Dedifferentiated amniotic fluid mesenchymal stem cell (primary cell): ENCODE results near the gene CXCL17.
"Not testable (repeated sequence)": the region's sequence is repeated elsewhere in the genome, so short reads cannot be mapped to it uniquely, and the experiment has no call there.

Source experiments
- DNase-seq: peaks from one replicate; pipeline ENCODE4 v3.0.0-alpha.2; 2016; ENCODE audit errors: extremely low spot score

The CXCL17 gene

DNA sequence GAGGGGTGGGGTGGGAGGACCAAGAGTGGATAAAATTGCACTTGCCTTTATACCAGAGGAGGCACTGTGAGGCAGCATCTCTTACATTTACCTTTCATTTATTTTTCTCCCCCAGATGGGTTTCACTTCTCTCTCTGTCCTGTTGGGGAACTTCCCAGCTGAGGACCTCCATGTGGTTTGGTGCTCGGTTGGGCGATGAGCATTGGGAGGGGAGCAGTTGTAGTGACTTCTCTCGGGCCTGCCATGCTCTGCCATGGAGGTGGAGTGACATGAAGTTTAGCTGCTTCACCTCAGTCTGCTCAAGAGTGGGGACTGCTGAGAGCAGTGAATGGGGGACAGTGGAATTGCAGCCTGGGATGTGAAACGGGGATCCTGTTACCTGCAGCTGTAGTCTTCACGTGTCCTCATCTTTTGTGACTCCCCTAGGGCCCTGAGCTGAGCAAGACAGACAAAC is 23.1 kb upstream of the CXCL17 start:
- DNase-seq, result no peak

DNA sequence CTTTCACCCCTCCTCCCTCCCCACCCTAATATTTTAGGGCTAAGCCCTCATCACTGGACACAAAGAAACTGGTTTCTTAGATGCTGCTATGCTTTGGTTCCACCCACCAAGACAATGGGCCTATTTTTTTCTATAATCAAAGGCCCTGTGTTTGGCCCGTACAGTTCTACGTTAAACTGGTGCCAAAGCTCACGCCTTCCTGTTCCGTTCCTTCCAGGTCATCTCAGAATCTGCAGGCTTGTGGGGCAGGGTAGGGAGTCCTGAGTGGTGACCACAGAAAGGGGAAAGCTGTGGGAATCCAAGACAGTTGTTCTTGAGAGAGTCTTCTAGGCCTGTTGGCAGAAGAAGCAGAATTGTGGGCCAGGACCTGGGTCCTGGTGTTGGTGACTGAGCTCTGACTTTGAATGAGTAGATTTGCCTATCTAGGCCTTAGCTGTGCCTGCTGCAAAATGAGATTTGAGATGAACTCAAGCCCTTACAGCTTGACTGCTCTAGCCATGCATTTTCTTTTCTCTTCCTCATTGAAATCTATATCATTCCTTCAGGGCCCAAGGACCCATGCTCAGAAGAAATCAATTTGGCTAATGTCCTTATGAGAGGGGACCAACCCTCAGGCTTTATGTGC is 19.1 kb upstream of the CXCL17 start:
- no peak for DNase-seq

DNA sequence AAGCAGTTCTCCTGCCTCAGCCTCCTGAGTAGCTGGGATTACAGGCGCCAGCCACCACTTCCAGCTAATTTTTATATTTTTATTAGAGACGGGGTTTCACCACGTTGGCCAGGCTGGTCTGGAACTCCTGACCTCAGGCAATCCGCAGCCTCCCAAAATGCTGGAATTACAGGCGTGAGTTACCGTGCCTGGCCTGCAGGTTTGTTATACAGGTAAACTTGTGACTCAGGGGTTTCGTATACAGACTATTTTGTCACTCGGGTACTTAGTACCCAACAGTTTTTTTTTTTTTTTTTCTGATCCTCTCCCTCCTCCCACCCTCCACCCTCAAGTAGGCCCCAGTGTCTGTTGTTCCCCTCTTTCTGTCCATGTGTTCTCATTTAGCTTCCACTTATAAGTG is 18.5 kb upstream of the CXCL17 start:
- DNase-seq, result not testable (repeated sequence)

DNA sequence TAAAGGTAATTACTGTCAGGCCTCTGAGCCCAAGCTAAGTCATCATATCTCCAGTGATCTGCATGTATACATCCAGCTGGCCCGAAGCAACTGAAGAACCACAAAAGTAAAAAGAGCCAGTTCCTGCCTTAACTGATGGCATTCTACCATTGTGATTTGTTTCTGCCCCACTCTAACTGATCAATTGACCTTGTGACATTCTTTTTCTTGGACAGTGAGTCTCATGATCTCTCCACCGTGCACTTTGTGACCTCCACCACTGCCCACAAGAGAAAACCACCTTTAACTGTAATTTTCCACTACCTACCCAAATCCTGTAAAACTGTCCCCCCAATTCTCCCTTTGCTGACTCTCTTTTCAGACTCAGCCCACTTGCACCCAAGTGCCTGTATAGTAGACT is 17.2 kb upstream of the CXCL17 start:
- DNase-seq, result no peak

DNA sequence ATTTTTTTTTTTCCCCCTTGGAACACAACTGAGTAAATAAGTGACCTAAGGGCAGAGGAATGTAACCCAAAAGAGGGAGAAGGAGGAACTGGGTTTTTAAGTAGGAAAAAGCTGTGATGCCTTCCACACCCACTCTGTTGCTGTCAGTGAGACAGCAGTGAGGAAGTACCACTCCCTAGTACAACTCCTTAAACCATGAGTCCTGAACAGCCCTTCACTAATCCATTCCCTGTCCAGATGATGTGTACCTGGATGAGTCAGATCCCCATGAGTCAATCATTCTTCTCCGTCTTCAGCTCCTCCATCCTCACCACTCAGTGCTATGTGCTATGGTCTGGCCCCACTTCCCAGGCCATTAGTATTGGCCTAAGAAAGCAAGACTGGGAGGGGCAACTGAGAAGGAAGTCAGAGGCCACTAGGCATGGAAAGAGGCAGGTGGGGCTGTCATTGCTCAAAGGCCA is 12.9 kb upstream of the CXCL17 start:
- DNase-seq, result no peak

DNA sequence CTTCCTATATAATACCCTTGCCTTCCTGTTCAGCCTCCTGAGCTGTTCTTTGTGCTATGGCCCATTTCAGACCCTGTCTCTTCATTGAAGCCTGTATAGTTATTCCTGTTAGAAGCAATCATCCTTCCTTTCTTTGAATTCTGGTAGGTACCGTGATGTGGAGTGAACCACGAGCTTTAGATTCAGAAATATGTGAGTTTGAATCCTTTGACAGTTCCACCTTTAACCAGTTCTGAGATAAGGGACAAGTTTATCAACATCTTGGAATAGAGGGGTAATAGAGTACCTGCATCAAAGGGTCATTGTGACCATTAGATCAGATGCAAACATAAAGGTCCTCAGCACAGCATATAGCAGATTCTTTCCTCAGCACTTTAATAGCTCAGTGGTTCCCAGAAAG is 12.3 kb upstream of the CXCL17 start:
- DNase-seq, result no peak

DNA sequence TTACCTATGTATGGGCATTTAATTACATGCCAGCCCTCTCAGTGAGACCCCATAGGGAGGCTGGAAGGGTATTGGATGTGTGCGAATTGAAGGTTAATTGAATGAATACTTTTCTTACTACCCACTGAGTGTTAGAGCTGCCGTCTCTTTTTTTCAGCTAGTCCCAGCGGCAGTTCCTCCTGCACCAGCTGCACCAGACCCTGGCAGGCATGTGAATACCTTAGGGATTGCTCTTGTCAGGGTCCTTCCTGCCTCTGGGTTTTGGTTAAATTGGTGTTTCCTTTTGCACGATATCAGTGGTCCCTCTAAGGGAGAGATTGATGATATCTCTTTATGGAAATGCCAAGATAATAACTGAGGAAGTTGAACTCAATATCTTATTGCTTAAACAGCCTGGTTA is 9.8 kb upstream of the CXCL17 start:
- no peak for DNase-seq

DNA sequence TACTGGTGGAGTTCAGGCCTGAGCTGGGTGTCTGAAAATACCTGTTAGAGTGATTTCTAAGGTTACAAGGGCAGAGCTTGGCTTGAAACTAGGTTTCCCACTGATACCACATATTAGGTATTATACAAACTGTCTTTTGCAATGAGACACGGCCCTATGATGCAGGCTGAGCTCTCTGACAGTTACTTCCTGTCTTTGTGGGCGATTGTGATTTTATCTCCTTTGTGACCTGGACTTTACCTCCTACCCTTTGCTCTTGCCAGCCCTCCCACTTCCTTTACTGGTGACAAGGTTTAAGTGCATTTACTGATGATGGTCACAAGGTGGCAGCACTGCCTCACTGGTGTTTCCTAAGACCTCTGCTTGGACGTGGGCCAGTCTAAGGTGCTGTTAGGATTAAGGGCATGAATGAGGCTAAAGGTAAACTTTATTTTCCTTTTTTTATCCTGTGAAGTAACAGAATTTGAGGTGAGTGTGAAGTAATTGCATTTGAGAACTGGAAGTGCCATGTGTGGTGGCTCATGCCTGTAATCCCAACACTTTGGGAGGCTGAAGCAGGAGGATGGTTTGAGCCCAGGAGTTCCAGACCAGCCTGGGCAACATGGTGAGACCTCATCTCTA is 7.7 kb upstream of the CXCL17 start:
- DNase-seq, result peak; percentile 43

DNA sequence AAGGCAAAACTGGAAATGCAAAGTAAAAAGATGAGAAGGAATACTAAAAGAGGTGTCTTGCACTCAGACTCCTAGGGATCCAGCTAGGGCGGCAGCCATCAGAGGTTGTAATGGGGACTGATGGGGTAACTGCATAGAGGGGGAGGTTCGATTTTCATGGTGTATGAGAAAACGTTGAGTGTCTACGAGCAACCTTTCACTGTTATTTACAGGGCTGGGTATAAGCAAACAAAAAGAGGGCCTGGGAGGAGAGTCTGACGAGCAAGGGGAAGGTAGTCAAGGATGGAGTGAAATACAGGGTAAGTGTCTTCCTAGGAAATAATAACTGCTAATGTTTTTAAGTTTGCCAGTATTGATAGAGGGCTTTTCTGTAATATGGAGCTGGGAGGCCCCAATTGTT is 5.6 kb upstream of the CXCL17 start:
- DNase-seq, result not testable (repeated sequence)

DNA sequence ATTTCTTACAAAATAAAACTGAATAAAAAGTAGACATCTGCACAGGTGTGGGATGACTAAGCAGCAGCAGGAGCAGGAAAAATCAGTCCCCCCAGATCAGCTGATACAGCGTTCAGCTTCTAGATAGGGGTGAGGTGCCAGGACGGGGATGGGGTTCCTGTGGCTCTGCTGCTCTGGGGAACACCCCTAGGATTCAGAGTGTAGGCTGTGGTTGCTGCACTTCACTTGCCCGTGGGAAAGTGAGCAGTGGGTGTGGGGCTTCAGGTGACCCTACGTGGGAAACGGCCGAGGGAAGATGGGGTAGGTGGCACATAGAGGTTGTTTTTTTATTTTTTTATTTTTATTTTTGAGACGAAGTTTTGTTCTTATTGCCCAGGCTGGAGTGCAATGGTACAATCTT is 3.2 kb upstream of the CXCL17 start:
- DNase-seq, result no peak

DNA sequence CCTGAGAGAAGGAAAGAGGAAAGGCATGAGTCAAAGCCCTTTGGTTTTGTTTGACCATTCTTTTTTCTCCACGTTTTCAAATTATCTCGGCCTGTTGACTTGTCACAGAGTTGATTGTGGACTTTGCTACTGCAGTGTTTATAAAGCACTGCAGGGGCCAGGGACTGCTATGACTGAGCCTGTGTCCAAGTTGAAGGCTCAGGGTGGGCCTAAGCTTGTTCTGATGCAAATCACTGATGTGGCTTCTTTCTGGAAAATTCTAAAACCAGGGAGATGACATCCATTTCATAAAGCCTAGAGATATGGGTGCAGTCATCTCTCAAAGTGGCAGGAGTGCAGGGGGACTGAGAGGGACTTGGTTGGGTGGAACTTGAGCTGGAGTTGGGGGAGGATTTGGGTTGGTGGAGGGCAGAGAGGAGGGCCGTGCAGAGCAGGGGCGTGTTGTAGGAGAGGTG is 1.2 kb upstream of the CXCL17 start:
- no peak for DNase-seq

DNA sequence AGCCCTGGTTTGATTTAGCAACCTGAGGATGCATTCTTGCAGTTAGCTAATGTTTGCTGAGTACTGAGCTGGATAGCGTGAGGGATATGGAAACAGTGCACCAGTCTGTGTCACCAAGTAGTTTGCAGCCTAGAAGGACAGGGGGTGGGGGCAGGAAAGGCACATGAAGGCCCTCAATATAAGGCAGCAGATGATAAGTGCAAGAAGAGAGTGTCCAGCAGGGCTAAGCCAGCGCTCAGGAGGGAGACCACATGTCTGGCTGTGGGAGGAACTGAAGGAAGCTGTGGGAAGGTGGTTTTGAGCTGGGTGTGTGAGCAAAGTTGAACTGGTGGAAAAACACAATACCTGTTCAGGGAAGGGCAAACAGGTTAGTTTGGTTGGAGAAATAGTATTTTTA is 1.7 kb downstream of the CXCL17 start:
- DNase-seq, result no peak

DNA sequence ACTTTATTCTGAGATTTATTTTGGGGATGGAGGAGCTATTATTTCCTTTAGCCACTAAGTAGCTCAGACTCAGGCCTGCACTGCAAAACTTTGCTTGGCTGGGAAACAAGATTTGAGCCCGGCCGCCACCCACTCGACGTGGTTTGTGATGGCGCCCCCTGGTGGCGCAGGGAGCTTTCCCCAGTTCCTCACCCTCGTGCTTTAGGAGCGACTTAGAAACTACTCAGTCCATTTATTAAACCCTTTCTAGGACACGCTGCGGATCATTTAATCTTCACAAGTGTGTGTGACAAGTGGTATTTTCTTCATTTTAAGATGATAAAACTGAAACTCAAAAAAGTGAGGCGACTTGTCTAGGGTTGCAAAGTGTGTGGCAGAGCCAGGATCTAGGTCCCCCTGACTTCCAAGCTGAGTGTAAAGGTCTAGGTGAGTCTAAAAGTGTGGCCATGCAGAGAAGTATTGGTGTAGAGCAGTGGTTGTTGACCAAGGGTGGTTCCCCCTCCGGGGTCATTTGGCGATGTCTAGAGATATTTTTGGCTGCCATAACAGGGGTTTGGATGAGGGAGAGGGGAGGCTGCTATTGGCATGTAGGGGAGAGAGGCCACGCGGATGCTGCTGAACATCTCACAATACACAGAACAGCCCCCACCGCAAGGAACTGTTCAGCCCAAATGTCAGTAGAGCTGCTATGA is 2.2 kb downstream of the CXCL17 start:
- DNase-seq, result peak; percentile 47

DNA sequence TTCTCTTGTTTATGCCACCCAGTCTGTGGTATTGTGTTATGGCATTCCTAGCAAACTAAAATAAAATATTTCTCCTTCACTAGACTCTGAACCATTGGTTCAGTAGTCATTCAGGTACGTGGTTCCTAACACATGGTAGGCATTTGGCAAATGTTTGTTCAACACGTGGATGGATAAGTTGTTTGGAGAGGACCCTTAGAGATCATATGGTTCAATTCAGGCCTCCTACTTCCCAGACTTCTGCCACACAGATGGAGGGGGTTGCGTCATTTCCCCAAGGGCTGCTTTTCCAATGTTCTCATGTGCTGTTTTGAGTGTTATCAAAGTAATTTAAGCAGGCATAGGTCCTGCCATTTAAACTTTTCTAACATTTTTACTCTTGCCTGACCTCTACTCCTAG is 6.7 kb downstream of the CXCL17 start:
- DNase-seq, result no peak

DNA sequence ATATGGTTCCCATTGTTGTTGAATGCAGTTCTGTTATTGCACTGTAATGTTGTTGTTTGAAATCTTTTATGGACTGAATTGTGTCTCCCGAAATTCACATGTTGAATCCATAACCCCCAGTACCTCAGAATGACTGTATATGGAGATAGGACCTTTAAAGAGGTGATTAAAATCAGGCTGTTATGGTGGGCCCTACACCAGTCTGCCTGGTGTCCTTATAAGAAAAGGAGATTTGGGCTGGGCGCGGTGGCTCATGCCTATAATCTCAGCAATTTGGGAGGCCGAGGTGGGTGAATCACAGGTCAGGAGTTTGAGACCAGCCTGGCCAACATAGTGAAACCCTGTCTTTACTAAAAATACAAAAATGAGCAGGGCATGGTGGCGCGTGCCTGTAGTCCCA is 7.4 kb downstream of the CXCL17 start:
- no peak for DNase-seq

DNA sequence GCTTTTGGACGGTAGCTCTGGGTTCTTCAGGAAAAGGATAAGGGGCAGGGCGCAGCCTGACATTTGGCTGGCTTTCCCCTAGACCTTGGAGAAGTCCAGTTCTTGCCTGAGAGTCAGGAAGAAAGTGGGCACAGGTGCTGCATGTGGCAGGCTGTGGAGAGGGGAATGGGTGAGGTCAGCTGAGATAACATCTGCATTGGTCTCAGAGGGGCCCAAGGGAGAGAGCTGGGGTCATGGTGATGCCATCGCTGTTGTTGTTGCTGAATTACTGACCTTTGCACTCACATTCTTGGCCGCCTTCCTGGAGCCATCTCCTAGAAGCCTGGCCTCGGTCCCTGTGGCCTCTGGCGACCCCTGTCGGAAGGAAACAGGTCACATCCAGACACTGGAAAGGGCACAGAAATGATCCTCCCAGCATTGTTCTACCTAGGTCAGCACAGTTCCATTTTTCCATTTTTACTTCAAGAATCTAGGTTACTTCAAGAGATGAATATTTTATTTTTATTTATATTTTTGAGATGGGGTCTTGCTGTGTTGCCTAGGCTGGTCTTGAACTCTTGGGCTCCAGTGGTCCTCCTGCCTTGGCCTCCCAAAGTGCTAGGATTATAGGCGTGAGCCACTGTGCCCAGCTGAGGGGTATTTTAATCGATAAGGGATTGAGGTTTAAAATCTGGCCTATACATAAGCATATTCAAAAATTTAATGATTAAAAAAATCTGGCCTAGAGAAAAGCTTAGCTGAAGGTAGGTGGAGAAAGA is 9.1 kb downstream of the CXCL17 start:
- no peak for DNase-seq

DNA sequence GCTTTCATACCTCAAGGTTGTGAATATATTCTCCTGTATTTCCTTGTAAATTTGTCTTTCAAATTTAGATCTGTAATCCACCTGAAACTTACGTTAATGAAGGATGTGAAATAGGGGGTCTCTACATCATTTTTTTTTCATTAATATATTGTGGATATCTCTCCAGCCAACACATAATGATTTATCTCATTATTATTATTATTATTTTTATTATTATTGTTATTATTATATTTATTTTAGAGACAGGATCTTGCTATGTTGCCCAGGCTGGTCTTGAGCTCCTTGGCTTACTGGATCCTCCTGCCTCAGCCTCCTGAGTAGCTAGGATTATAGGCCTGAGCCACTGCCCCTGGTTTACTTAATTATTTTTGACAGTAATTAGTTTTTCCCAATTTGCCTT is 11.3 kb downstream of the CXCL17 start:
- no peak for DNase-seq

DNA sequence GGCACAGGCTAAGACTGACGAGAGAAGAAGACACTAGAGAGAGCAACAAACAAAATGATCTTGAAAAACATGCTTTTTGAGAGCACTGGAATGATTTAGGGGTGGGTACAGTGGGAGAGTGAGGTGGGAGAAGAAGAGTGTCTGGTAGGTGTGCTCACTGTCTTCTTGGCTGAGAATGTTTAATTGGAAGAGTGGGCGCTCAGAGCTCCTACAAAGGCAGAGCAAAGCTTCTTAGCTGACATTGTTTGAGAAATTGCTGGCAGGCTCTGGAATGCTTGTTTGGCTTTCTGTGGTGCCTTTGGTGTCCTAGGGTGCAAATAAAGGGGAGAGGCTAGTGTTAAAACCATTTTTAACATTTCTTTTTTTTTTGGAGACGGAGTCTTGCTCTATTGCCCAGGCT is 14.1 kb downstream of the CXCL17 start:
- DNase-seq, result no peak

DNA sequence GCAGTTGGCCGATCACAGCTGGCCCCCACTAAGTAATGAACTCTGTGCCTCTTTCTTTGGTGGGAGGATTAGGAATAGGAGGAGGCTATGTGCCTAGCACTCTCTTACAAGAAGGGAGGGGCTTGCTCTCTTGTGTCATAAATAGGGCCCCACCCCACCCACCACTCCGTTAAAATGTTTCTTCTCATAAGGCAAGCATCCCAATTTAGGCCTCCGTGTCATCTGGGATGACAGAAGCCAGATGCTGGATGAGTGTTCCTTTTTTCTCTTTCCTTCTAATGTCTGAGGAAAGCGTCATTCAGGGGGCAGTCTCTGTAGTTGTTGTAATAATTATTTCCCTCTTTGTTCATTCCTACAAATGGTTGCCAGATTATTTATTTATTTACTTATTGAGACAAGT is 15.4 kb downstream of the CXCL17 start, which contains the start of gene LIPE:
Gene LIPE (minus strand): TSS at position 76 of the 400 bp plus-strand sequence. CDS start 239 bp downstream, outside the sequence.
- DNase-seq, result no peak

DNA sequence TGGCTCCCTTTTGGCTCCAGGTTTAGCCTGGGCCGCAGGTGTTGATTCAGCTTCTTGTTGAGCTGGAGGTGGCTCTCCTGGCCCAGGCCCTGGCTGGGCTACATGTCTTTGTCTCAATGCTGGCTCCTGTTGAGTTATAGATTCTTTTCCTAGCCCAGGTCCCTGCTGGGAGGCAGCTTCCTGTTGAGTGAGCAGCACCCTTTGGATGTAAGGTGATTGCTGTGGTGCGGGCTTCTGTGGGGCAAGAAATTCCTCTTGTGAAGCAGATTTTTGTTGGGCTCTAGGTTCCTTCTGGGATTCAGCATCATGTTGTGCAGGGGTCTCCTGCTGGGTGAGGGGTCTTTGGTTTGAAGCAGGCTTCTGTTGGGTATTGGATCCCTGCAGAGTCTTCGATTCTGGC is 16.1 kb downstream of the CXCL17 start:
- no peak for DNase-seq

DNA sequence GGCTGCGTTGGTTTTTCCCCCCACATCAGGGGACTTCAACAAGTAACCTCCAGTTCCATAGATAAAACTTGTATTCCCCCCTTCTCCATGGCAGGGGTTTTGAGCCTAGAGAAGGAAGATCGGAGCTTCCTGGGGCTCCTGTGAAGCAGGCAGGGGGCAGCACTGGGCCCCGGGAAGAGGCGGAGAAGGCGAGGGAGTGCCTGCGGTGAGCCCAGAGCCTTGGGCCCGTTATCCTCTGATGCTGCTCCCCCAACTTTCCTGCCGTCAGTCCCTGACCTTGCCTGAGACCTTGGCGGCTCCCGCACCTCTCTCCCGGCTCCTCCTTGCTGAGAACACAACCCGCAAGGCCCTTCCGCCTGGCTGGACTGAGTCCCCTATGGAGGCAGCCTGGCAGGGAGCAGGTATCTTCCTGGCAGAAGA is 18.0 kb downstream of the CXCL17 start:
- DNase-seq, result no peak

DNA sequence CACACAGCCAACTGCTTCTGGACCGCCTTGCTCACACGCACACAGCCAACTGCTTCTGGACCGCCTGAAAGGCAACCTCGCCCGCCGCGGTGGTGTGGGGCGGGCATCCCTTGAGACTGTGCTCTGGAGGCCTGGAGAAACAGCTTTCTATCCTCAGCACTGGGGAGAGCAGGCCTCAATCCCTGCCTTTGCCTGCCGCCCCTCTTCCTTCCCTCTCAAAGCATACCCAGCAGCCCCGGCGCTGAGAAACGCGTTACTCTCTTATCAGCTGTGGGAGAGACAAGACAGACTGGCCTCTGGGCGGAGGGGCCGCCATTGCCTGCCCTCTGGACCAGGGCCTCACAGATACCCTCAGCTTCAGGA is 18.4 kb downstream of the CXCL17 start:
- DNase-seq, result no peak
